ENCODE measurements around the gene TSC2.

- no peak for TF ChIP-seq CTCF (optimal IDR thresholded peaks at IDR 0.05 in 1 of 3, IDR thresholded peaks at IDR 0.05 in 1 of 3, conservative IDR thresholded peaks at IDR 0.05 in 1 of 3; ENCODE audit: extremely low read depth in 1 of 3, insufficient read depth in 2 of 3, low read length in 3 of 3)
- TF ChIP-seq EZH2 (IDR thresholded peaks at IDR 0.05; ENCODE audit: low read length): no peak
Observed at GRCh38 chr16:2077016-2077415, 29.2 kb downstream of the TSC2 start.

Measured in keratinocyte (primary cell).